Measurements from ENCODE around the gene FN3KRP.

GRCh38 chr17:82702231-82702927, 14.1 kb upstream of the FN3KRP start:
- TF ChIP-seq DZIP1 (CRISPR knock-in tag; IDR thresholded peaks at IDR 0.05) (no peak), MXI1 (IDR thresholded peaks at IDR 0.05; ENCODE audit: borderline replicate concordance, low read depth, low read length) (no peak), MEIS2 (CRISPR knock-in tag; IDR thresholded peaks at IDR 0.05) (no peak), POLR2A (IDR thresholded peaks at IDR 0.05; ENCODE audit: insufficient read depth in 1 of 2, low read depth in 2 of 2, low read length in 2 of 2) (no peak), HIVEP1 (CRISPR knock-in tag; IDR thresholded peaks at IDR 0.05) (no peak), FOXO4 (CRISPR knock-in tag; conservative IDR thresholded peaks at IDR 0.05) (no peak), ZNF207 (IDR thresholded peaks at IDR 0.05; ENCODE audit: borderline replicate concordance) (no peak)
